HG03108 (cell line): ENCODE results near the gene C8A.

Source experiments
- ATAC-seq: cut with Tn5 transposase; IDR thresholded peaks from one replicate; pipeline ENCODE4 v1.9.1; 2021; ENCODE audit warnings: moderate library complexity; ENCODE audit not compliant: unreplicated experiment

C8A gene

GRCh38 chr1:56923201-56923600 lies 68.6 kb downstream of the C8A start:
- ATAC-seq = no peak

- no peak for ATAC-seq
These were observed 69.5 kb downstream of the C8A start for GRCh38 chr1:56924116-56924515.

DNA sequence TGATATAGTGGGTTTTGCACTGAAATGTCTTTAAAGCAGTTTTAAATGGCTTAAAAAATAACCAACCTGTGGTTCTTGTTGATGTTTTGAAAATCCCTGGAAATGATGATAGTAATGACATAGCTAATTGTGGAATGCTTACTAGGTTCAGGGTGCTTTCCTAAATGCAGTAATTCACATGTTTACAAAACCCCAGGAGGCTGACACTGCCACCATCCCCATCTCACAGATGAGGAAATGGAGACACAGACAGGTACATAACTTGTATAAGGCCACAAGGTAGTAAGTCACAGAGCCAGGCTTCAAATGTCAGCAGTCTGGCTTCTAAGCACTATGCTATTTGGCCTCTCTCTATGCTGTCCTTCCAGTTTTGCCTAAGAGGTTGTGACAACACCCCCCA lies 70.6 kb downstream of the C8A start:
- no peak for ATAC-seq

DNA sequence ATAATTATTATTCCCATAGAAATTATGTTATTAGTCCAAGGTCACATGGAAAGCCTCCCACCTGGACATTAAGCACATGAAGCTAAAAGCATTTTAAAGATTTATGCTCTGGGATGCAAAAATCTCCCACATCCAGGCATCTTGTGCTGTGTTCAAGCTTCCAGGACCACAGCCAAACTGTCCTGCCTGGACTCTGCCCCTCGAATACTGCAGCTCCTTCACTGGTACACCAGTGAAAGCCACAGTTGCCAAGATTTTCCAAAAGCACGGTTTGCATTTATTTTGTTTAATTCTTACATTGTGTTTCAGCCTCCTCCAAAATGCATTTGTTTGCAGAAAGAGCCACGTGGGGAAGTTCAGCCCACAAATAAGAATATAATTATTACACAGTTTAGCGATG lies 72.6 kb downstream of the C8A start:
- no peak for ATAC-seq

- no peak for ATAC-seq
These were observed 73.4 kb downstream of the C8A start for GRCh38 chr1:56927986-56928385.

DNA sequence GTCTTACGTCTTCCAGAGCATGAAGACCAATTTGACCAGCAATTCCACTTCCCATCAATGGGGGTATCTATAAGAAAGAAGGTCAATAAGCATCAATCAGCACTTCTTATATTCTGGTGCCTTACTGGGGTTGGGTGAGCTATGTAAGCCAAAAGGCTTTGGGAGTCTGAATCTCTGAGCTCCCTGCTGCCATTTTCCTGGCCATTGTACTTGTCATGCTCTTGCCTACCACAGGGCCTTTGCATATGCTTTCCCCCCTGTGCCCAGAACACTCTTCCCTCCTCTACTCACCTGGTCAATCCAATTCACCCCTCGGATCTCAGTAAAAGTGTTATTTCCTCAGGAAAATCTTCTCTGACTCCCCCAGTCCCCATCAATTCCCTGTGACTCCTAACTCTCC lies 74.9 kb downstream of the C8A start:
- ATAC-seq = no peak

DNA sequence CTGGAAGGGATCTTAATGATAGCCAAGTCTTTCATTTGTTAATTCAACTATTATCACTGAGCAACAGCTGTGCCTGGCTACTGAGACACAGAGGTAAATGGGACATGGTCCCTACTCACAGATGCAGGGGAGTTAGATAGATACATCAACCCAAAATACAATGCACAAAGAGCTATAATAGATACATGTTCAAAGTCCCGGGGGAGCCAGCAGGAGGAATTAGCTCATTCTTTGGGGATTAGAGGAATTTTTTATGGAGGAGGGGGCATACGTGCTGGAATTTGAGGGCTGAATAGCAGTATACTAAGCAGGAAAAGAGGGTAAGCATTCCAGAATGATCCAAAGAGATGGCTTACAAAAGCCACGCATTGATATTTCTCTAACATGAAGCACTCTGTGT lies 76.6 kb downstream of the C8A start:
- ATAC-seq = no peak

DNA sequence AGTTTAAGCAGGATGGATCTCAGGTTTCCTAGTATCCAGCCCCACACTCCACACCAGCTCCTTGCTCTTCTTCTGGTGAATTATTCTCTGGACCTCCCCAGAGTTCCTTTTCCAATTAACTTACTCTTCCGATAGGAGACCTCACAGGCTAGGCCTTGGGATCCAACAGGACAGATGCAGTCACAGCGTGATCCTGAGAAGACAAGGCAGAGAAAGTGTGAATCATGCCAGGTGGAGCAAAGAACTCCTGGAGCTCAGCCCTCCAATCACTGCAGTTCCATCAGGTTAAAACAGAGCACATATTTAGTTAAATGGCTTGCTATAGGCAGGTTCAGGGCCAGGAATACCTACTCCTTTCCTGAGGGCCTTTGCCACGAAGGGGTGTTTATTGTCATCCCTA lies 77.1 kb downstream of the C8A start:
- ATAC-seq = no peak

- ATAC-seq = no peak
These were observed 78.6 kb downstream of the C8A start for GRCh38 chr1:56933161-56933560.

GRCh38 chr1:56933606-56934005 lies 79.0 kb downstream of the C8A start:
- ATAC-seq = no peak

GRCh38 chr1:56934430-56935060 lies 79.9 kb downstream of the C8A start:
- ATAC-seq = no peak

- ATAC-seq = no peak
These were observed 84.0 kb downstream of the C8A start for GRCh38 chr1:56938646-56939045.

DNA sequence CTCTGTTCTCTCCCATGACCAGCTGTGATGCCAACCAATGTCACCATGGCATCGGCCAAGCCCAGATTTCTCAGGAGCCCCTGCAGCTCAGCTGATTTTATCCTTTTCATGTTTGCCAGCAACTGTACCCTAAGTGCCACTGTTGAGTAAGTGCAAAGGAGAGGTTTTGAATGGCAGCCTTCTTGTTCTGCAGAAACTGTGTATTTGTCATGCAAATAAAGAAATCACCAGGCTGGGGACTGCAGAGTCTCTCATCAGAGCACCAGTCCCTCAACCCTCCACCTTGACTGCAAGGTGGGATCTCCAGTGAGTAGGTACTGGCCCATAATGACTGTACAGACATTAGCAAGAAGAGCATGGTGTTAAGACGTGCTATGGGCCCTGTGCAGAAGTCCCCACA lies 84.6 kb downstream of the C8A start:
- ATAC-seq = no peak

GRCh38 chr1:56940039-56940438 lies 85.4 kb downstream of the C8A start:
- ATAC-seq = no peak

GRCh38 chr1:56948403-56949023 lies 93.9 kb downstream of the C8A start:
- ATAC-seq = no peak

GRCh38 chr1:56952501-56952900 lies 97.9 kb downstream of the C8A start:
- ATAC-seq = no peak

DNA sequence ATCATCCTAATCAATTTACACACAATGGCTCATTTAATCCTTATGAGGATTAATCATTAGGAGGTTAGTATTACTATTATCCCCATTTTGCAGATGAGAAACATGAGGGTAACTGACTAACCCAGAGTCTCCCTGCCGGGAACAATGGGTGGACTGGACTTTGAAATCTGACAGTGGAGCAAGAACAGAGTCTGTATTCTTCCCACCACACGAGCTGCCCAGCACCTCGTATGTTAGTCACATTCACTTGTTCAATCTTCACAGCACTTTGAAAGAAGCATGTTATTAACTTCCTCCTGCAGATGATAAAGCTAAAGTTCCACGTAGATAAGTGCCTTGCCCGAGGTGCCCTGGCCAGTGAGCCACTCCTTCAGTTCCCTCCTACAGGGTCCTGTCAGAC lies 98.8 kb downstream of the C8A start:
- ATAC-seq = no peak

GRCh38 chr1:56954664-56955063 lies 100.1 kb downstream of the C8A start:
- ATAC-seq = no peak

GRCh38 chr1:56957931-56958330 lies 103.3 kb downstream of the C8A start:
- no peak for ATAC-seq

- no peak for ATAC-seq
These were observed 103.9 kb downstream of the C8A start for GRCh38 chr1:56958526-56958925.

DNA sequence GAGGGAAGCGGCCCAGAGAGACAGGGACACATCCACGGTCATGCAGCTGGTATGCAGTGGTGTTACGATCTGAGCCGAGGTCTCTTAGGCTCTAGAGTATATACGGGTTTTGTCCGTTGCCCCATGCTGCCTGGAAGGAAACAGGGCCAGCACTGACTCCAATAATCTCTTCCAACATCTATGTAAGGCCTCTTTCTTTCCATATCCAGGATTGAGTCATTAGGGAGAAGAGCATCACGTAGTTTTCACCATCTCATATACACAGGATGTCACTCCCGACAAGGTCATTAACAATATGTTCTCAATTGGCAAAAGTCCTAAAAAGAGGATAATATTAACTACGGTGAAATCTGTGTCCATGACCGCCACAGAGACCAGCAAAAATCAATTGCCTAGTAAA lies 106.8 kb downstream of the C8A start:
- no peak for ATAC-seq

- no peak for ATAC-seq
These were observed 109.1 kb downstream of the C8A start for GRCh38 chr1:56963667-56964066.

DNA sequence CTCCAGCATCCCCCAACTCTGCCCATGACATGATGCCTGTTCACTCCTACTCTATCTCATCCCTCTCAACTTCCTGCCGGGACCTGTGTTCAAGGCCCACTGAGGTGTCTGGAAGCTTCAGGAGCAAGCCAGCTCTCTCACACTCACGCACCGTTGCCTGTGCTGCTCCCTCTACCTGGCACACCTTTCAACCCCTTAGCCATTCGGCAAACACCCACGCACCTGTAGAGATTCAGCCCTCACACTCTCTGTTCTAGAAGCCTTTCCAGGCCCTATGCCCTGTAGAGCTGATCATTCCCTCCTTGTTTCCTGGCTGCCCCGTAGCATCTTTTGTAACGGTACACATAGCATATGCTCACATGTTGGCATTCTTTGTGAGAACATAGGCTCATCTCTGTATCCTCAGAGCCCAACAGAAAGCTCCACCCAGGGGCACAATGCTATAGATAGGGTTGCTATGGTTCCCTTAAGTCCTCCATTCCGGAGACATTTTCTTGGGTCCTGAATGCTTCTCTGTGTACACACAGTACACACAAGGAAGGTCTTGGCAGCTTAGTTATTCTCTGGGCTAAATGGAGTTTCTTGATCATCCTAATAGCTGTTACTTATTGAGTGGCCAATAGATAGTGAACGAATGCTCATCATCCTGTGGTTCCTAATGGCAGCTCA lies 109.9 kb downstream of the C8A start:
- no peak for ATAC-seq
